ENCODE measurements around the gene MDH1.
"Not testable (repeated sequence)": the region's sequence is repeated elsewhere in the genome, so short reads cannot be mapped to it uniquely, and the experiment has no call there.

Gene MDH1

GRCh38 chr2:63589148-63589958 lies 590 bp downstream of the MDH1 start:
- DNase-seq, result no peak

GRCh38 chr2:63590626-63591408 lies 2.1 kb downstream of the MDH1 start:
- DNase-seq, result no peak

GRCh38 chr2:63591566-63592175 lies 2.9 kb downstream of the MDH1 start:
- no peak for DNase-seq

GRCh38 chr2:63594660-63595059 lies 5.9 kb downstream of the MDH1 start:
- no peak for DNase-seq

- no peak for DNase-seq
Measured at GRCh38 chr2:63596401-63596883, 7.7 kb downstream of the MDH1 start.

GRCh38 chr2:63598981-63599380 lies 10.2 kb downstream of the MDH1 start:
- DNase-seq, result no peak

- no peak for DNase-seq
Measured at GRCh38 chr2:63600881-63601460, 12.2 kb downstream of the MDH1 start.

GRCh38 chr2:63604666-63605065 lies 15.9 kb downstream of the MDH1 start:
- no peak for DNase-seq

- not testable (repeated sequence) for DNase-seq
Measured at GRCh38 chr2:63608865-63609264, 20.1 kb downstream of the MDH1 start.

- DNase-seq, result no peak
Measured at GRCh38 chr2:63610525-63610924, 21.8 kb downstream of the MDH1 start.

GRCh38 chr2:63613391-63613901 lies 24.7 kb downstream of the MDH1 start:
- DNase-seq, result no peak

- no peak for DNase-seq
Measured at GRCh38 chr2:63614448-63614968, 25.7 kb downstream of the MDH1 start.

- no peak for DNase-seq
Measured at GRCh38 chr2:63614983-63615945, 26.5 kb downstream of the MDH1 start.

GRCh38 chr2:63617366-63617765 lies 28.6 kb downstream of the MDH1 start:
- DNase-seq, result no peak

GRCh38 chr2:63619328-63619727 lies 30.6 kb downstream of the MDH1 start:
- DNase-seq, result no peak

GRCh38 chr2:63622751-63623150 lies 34.0 kb downstream of the MDH1 start:
- DNase-seq, result no peak

- DNase-seq, result not testable (repeated sequence)
Measured at GRCh38 chr2:63623763-63624162, 35.0 kb downstream of the MDH1 start.

- DNase-seq, result no peak
Measured at GRCh38 chr2:63627866-63628265, 39.1 kb downstream of the MDH1 start.

- no peak for DNase-seq
Measured at GRCh38 chr2:63628403-63628942, 39.7 kb downstream of the MDH1 start.

GRCh38 chr2:63631501-63631900 lies 42.7 kb downstream of the MDH1 start:
- DNase-seq, result no peak

- DNase-seq, result no peak
Measured at GRCh38 chr2:63632382-63632781, 43.6 kb downstream of the MDH1 start.

Measured in activated CD4-positive, CD25-positive, alpha-beta regulatory T cell treated with anti-CD3 and anti-CD28 coated beads, Interleukin-2, amount 50 U/mL, for 72 hours (primary cell).